Measurements from ENCODE around the gene PARD3.

DNA sequence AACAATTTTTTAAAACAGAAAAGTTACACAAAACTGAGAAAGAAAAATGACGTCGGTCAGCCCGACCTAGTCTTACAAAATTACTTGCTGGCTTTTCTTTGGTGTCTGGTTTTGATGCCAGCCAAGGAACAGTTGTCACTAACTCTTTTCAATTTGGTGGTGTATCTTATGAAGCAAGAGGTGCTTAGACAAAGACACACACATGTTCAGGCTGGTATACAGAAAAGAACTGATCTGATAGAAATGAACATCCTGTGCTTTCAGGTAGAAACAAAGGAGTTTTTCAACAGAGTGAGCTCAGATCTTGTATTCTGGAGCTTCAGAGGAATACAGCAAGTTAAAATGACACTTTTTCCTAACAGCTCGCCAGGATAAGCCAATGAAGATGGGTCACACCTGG, 43.6 kb downstream of the PARD3 start:
- no peak for TF ChIP-seq CTCF (IDR thresholded peaks at IDR 0.05)
- TF ChIP-seq POLR2A (IDR thresholded peaks at IDR 0.05), result no peak
